K562 (cell line): ENCODE measurements around the gene B3GAT3. TPM values are rescaled to one million over a fixed set of nuclear protein-coding genes. Genes with fewer than 3 reads are reported as not detected.

Experiments used
- BDP1 ChIP-seq: IDR thresholded peaks from 3 replicates; pipeline ENCODE4 v1.6.1; 2011; ENCODE audit not compliant: insufficient read length, insufficient read depth
- BRD9 ChIP-seq: fragments of 450-650 bp; IDR thresholded peaks from 2 replicates; pipeline ENCODE4 v1.6.1; 2018; ENCODE audit warnings: low read depth; ENCODE audit not compliant: partially characterized antibody
- FOXA3 ChIP-seq, 2 experiments: fragments of 450-650 bp in 1 of 2; sonication (generic) in 1 of 2; formaldehyde crosslinking; IDR thresholded peaks in 1 of 2; conservative IDR thresholded peaks in 1 of 2; 2 replicates each; pipeline versions ENCODE4 v1.4.0 to v1.8.0; 2020 to 2022; ENCODE audit warnings: mild to moderate bottlenecking in 2 of 2, missing genetic modification reagents in 1 of 2
- HNRNPL ChIP-seq: fragments of 200-400 bp; formaldehyde crosslinking; IDR thresholded peaks from 2 replicates; pipeline ENCODE4 v1.6.1; 2017; ENCODE audit warnings: low read depth, mild to moderate bottlenecking, low read length
- KAT8 ChIP-seq: fragments of 450-650 bp; IDR thresholded peaks from 2 replicates; pipeline ENCODE4 v1.6.1; 2016; ENCODE audit warnings: low read depth, mild to moderate bottlenecking
- NFXL1 ChIP-seq: fragments of 450-650 bp; formaldehyde crosslinking; IDR thresholded peaks from 2 replicates; pipeline ENCODE4 v1.4.0; 2021; ENCODE audit warnings: mild to moderate bottlenecking
- PTRF ChIP-seq: fragments of 450-650 bp; IDR thresholded peaks from 2 replicates; pipeline ENCODE4 v1.6.1; 2016; ENCODE audit warnings: mild to moderate bottlenecking, missing genetic modification characterization, missing compliant biosample characterization
- SPI1 ChIP-seq: IDR thresholded peaks from 2 replicates; pipeline ENCODE4 v1.6.1; 2011; ENCODE audit warnings: low read depth, low read length, control low read depth, borderline replicate concordance
- TAF9B ChIP-seq: fragments of 450-650 bp; IDR thresholded peaks from 2 replicates; pipeline ENCODE4 v1.6.1; 2018; ENCODE audit warnings: mild to moderate bottlenecking; ENCODE audit not compliant: partially characterized antibody
- TRIM24 ChIP-seq, 2 experiments: fragments of 450-650 bp; IDR thresholded peaks; 2 replicates each; pipeline ENCODE4 v1.6.1; 2016
- polyA plus RNA-seq, 8 experiments: library from polyadenylated mRNA; depleted of rRNA in 4 of 8; stranded (reverse) in 5 of 8; unstranded in 3 of 8; fragments of >200 nt; fragmentation: Nextera tagmentation in 2 of 8; fragmentation: Illumina TruSeq in 1 of 8; extraction: Ambion mirVana in 2 of 8; extraction: Trizol in 1 of 8; gene quantifications; 2 replicates each; pipeline versions ENCODE4 v1.2.1 to v1.2.3, GENCODE V29; 2011 to 2014; ENCODE audit warnings: inconsistent platforms in 1 of 8, missing spikeins in 1 of 8
- total RNA-seq, 7 experiments: library from RNA; depleted of rRNA in 6 of 7; stranded (reverse); fragments of >200 nt in 6 of 7; fragmentation: Illumina TruSeq in 2 of 7; extraction: Trizol in 2 of 7; gene quantifications; 2 replicates each; pipeline versions ENCODE4 v1.2.1 to v1.2.3, GENCODE V29; 2011 to 2021; ENCODE audit warnings: low replicate concordance in 1 of 7
- TF ChIP-seq, protein P1 (sequence below): fragments of 450-650 bp; IDR thresholded peaks from 2 replicates; pipeline ENCODE4 v1.6.1; 2018; ENCODE audit not compliant: partially characterized antibody
- TF ChIP-seq, protein P2 (sequence below): fragments of 450-650 bp; IDR thresholded peaks from one replicate; pipeline ENCODE4 v1.6.1; 2018; ENCODE audit warnings: mild to moderate bottlenecking, moderate library complexity; ENCODE audit not compliant: partially characterized antibody
- TF ChIP-seq, protein P3 (sequence below): IDR thresholded peaks from 2 replicates; pipeline ENCODE4 v1.6.1; 2014; ENCODE audit warnings: antibody characterized with exemption
- TF ChIP-seq, protein P4 (sequence below), 3 experiments: fragments of 200-800 bp in 1 of 3; fragments of 250-450 bp in 1 of 3; fragments of 450-650 bp in 1 of 3; sonication (Bioruptor Pico) in 1 of 3; sonication (Bioruptor generic) in 1 of 3; formaldehyde crosslinking in 1 of 3; IDR thresholded peaks; 2 replicates each; pipeline versions ENCODE4 v1.6.1 to v1.8.0; 2016 to 2022; ENCODE audit warnings: mild to moderate bottlenecking in 2 of 3, missing genetic modification characterization in 2 of 3, missing compliant biosample characterization in 1 of 3, moderate library complexity in 1 of 3
- TF ChIP-seq, protein P5 (sequence below): fragments of 450-650 bp; IDR thresholded peaks from 2 replicates; pipeline ENCODE4 v1.6.1; 2014; ENCODE audit warnings: low read depth, mild to moderate bottlenecking, moderate library complexity, borderline replicate concordance

The B3GAT3 gene
- total and polyA plus RNA-seq, 9 of the 15 experiments (the other 6 are each of a cell fraction or from before 2014, with no cell fraction given), result 0.30 to 64.0 (median 21.4) TPM

DNA sequence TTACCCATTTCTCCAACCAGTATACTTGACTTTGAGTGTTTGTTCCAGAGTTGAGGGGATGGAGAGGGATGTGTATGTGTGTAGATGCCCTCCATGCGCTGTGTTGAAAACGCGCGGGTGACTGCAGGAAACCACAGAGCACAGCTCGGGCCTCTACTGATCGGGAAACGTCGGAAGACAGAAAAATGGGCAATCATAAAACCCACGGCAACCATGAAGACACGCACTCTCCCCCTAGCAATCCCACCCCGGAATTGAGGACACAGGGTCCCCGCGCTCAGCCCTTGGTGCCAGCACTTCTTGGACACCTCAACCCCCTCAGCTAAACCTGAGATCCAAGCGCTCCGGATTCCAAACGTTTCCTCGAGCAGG is 49.4 kb upstream of the B3GAT3 start (continued):
- no peak for TF ChIP-seq FOXA3 (CRISPR knock-in tag; conservative IDR thresholded peaks at IDR 0.05 in 1 of 2, IDR thresholded peaks at IDR 0.05 in 1 of 2)
- no peak for TF ChIP-seq SPI1
- no peak for TF ChIP-seq HNRNPL
- TF ChIP-seq, protein P1, sequence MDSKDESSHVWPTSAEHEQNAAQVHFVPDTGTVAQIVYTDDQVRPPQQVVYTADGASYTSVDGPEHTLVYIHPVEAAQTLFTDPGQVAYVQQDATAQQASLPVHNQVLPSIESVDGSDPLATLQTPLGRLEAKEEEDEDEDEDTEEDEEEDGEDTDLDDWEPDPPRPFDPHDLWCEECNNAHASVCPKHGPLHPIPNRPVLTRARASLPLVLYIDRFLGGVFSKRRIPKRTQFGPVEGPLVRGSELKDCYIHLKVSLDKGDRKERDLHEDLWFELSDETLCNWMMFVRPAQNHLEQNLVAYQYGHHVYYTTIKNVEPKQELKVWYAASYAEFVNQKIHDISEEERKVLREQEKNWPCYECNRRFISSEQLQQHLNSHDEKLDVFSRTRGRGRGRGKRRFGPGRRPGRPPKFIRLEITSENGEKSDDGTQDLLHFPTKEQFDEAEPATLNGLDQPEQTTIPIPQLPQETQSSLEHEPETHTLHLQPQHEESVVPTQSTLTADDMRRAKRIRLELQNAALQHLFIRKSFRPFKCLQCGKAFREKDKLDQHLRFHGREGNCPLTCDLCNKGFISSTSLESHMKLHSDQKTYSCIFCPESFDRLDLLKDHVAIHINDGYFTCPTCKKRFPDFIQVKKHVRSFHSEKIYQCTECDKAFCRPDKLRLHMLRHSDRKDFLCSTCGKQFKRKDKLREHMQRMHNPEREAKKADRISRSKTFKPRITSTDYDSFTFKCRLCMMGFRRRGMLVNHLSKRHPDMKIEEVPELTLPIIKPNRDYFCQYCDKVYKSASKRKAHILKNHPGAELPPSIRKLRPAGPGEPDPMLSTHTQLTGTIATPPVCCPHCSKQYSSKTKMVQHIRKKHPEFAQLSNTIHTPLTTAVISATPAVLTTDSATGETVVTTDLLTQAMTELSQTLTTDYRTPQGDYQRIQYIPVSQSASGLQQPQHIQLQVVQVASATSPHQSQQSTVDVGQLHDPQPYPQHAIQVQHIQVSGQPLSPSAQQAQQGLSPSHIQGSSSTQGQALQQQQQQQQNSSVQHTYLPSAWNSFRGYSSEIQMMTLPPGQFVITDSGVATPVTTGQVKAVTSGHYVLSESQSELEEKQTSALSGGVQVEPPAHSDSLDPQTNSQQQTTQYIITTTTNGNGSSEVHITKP, result peak; percentile 80
- no peak for TF ChIP-seq TAF9B
- TF ChIP-seq, protein P2, sequence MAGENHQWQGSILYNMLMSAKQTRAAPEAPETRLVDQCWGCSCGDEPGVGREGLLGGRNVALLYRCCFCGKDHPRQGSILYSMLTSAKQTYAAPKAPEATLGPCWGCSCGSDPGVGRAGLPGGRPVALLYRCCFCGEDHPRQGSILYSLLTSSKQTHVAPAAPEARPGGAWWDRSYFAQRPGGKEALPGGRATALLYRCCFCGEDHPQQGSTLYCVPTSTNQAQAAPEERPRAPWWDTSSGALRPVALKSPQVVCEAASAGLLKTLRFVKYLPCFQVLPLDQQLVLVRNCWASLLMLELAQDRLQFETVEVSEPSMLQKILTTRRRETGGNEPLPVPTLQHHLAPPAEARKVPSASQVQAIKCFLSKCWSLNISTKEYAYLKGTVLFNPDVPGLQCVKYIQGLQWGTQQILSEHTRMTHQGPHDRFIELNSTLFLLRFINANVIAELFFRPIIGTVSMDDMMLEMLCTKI, result no peak
- TF ChIP-seq BRD9, result peak; percentile 60
- TF ChIP-seq NFXL1 (CRISPR knock-in tag), result no peak
- TF ChIP-seq, protein P3, sequence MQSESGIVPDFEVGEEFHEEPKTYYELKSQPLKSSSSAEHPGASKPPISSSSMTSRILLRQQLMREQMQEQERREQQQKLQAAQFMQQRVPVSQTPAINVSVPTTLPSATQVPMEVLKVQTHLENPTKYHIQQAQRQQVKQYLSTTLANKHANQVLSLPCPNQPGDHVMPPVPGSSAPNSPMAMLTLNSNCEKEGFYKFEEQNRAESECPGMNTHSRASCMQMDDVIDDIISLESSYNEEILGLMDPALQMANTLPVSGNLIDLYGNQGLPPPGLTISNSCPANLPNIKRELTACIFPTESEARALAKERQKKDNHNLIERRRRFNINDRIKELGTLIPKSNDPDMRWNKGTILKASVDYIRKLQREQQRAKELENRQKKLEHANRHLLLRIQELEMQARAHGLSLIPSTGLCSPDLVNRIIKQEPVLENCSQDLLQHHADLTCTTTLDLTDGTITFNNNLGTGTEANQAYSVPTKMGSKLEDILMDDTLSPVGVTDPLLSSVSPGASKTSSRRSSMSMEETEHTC, result no peak
- TF ChIP-seq PTRF (tag), result no peak
- TF ChIP-seq, protein P4, sequence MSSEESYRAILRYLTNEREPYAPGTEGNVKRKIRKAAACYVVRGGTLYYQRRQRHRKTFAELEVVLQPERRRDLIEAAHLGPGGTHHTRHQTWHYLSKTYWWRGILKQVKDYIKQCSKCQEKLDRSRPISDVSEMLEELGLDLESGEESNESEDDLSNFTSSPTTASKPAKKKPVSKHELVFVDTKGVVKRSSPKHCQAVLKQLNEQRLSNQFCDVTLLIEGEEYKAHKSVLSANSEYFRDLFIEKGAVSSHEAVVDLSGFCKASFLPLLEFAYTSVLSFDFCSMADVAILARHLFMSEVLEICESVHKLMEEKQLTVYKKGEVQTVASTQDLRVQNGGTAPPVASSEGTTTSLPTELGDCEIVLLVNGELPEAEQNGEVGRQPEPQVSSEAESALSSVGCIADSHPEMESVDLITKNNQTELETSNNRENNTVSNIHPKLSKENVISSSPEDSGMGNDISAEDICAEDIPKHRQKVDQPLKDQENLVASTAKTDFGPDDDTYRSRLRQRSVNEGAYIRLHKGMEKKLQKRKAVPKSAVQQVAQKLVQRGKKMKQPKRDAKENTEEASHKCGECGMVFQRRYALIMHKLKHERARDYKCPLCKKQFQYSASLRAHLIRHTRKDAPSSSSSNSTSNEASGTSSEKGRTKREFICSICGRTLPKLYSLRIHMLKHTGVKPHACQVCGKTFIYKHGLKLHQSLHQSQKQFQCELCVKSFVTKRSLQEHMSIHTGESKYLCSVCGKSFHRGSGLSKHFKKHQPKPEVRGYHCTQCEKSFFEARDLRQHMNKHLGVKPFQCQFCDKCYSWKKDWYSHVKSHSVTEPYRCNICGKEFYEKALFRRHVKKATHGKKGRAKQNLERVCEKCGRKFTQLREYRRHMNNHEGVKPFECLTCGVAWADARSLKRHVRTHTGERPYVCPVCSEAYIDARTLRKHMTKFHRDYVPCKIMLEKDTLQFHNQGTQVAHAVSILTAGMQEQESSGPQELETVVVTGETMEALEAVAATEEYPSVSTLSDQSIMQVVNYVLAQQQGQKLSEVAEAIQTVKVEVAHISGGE (CRISPR knock-in tag; IDR thresholded peaks at IDR 0.05), result no peak
- TF ChIP-seq TRIM24 (IDR thresholded peaks at IDR 0.05), result no peak
- TF ChIP-seq BDP1, result no peak
- TF ChIP-seq KAT8, result no peak
- TF ChIP-seq, protein P5, sequence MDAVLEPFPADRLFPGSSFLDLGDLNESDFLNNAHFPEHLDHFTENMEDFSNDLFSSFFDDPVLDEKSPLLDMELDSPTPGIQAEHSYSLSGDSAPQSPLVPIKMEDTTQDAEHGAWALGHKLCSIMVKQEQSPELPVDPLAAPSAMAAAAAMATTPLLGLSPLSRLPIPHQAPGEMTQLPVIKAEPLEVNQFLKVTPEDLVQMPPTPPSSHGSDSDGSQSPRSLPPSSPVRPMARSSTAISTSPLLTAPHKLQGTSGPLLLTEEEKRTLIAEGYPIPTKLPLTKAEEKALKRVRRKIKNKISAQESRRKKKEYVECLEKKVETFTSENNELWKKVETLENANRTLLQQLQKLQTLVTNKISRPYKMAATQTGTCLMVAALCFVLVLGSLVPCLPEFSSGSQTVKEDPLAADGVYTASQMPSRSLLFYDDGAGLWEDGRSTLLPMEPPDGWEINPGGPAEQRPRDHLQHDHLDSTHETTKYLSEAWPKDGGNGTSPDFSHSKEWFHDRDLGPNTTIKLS, result no peak
